HCEC 1CT (cell line): Measurements from ENCODE around the gene ATP7B.
"Not testable (repeated sequence)": the region's sequence is repeated elsewhere in the genome, so short reads cannot be mapped to it uniquely, and the experiment has no call there.

Experiments
- DNase-seq: peaks from one replicate; pipeline ENCODE4 v3.0.0-alpha.2; 2017

ATP7B gene

DNA sequence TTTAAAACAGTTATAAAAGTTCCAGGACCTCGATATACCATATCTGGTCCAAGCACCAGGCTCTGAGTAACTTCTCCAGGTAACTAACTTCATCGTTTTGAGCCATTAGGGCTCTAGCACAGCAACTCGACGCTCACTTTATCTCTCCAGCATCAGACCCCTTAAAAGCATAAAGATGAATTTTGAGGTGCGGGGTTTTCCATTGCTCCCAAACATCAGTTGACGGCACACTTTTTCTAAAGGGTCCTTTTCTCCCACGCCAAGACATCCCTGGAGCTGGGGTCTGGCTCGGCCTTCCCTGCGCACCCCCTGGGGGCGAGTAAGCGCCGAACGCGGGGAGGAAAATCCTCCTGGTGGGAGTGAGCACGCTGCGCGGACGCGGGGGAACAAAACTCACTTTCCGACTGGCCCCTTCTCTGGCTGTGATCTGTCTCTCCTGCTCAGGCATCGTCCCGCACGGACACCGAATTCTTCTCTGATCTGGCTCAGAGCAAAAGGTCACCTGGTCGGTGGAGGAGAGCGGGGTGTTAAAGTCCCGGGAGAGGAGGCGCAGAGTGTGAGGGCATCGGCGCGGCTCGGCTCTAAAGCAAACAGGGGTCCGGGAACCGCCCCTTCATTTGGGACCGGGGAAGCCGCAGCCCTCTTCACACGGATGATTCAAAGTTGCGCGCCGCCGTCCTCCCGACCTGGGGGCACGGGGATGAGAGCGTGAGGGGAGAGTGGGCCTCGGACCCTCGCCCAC is at the start of gene ATP7B:
ATP7B (minus strand) TSS at position 561 of the 742 bp plus-strand sequence; CDS start at position 448, 113 bp downstream.
- no peak for DNase-seq

DNA sequence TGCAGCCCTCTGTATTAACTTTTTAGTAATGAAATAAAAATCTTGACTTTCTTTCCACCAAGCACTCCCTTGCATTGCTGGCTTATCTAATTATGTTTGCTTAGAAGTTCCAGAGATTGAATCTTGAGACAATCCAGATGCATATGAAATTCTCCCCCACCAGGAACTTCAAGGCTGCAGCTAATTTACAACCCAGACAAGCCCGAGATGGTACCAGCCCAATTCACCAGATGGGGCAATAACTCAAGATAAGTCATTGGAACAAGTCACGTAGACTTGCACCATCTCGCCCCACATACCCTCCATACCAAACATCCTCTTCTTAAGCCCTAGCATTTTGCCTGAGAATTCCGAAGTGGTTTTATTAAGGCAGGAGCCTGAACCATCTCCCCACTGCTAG is 42.2 kb upstream of the ATP7B start:
- no peak for DNase-seq

DNA sequence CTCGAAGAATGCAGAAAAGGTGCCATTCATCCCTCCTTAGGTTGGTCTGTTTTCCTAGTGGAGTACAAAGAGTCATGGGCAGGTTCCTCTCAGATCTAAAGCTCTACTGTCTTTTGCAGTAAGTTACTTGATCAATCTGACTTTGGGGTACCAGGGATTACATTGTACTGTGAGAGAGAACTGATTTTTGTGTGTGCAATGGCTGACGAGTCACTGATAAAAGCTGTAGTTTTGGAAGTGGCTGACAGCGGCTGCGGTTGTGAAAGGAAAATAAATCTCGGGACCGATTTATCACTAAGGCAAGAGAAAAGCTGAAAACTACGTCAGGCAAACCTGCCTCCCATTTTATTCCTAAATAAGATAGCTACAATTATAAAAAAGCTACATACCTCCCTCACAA is 40.1 kb upstream of the ATP7B start:
- DNase-seq: no peak

DNA sequence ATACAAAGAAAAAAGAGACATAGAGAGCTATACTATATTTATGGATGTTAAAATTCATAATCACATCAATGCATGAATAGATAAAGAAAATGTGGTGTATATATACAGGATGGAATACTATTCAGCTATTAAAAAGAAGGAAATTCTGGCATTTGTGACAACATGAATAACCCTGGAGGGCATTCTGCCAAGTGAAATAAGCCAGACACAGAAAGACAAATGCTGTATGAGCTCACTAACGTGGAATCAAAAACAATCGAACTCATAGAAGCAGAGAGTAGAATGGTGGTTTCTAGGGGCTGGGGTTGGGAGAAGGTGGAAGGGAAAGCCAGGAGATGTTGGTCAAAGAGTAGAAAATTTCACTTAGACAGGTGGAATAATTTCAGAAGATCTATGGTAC is 37.3 kb upstream of the ATP7B start:
- DNase-seq: no peak

DNA sequence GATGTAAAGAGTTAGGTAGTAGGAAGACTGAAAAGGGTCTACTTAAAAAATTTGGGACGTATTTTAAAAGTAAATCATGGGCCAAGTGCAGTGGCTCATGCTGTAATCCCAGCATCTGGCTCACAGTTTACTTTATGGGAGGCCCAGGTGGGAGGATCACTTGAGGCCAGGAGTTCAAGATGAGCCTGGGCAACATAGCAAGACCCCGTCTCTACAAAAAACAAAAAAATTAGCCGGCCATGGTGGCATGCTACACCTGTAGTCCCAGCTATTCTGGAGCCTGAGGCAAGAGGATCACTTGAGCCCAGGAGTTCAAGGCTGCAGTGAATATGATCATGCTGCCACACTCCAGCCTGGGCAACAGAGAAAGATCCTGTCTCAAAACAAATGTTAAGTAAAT is 36.2 kb upstream of the ATP7B start:
- DNase-seq: no peak

DNA sequence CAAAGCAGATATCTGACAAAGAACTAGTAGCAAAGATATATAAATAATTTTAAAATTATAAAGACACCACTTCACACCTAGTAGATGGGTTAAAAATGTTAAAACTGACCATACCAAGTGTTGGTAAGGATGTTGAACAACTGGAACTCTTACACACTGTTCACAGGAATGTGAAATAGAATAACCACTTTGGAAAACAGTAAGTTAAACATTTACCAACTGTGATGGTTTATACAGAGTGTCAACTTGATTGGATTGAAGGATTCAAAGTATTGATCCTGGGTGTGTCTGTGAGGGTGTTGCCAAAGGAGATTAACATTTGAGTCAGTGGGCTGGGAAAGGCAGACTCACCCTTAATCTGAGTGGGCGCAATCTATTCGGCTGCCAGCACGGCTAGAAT is 32.4 kb upstream of the ATP7B start:
- DNase-seq: no peak

DNA sequence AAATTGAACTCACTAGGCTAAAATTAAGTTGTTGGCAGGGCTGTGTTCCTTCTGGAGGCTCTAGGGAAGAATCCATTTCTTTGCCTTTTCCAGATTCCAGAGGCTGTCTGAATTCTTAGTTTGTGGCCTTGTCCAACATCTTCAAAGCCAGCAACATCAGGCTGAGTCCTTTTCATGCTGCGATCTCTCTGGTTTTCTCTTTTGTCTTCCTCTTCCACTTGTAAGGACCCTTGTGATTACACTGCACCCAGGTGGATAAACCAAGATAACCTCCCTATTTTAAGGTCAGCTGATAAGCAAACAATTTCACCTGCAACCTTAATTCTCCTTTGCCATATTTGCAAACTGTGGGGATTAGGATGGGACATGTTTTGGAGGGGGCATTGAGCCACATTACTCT is 24.8 kb upstream of the ATP7B start:
- DNase-seq: no peak

DNA sequence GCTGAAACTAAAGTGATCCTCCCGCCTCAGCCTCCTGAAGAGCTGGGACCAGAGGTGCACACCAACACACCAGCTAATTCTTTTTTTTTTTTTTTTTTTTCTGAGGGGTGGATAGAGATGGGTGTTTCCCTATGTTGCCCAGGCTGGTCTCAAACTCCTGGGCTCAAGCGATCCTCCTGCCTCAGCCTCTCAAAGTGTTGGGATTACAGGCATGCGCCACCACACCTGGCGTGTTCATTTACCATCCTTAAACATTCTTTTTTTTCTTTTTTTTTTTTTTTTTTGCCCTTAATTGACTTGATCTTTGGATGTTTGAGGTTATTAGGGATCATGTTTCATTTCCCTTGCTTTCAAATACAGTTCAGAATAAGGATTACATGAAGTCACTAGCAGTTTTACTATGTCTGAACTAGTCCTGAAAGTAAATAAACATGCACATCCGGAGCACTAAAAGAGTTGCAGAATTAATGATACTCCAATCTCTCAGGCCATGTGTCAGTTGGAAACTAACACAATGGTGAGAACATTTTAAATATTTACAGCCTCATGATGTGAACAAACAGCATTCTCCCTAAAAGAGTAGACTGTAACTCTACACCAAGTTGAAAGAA is 23.5 kb upstream of the ATP7B start:
- no peak for DNase-seq

DNA sequence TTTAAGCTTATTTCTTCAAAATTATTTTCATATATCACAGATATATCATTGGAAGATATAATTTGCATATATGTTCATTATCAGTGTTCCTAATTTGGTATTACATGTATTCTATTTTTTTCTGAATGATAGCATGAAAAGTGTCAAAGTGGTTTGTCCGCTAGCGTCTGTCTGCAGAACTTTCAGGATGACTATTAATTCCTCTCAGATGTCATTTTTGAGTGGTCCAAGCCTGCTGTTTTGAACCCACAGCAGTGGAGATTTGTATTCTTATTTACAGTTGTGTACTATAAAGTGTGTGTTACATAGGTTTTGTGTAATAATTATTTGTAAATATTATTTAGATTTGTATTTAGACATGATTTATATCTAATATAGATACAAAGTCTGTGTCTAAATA is 21.8 kb upstream of the ATP7B start:
- no peak for DNase-seq

DNA sequence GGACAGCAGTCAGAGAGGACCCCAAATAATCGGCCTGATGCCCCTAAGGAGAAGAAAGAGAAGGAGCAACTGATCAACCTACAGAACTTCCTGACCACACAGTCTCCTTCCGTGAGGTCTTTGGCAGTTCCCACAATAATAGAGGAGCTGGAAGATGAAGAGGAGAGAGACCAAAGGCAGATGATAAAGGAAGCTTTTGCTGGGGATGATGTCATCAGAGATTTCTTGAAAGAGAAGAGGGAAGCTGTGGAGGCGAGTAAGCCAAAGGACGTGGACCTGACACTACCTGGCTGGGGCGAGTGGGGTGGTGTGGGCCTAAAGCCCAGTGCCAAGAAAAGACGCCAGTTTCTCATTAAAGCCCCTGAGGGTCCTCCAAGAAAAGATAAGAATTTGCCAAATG is 19.2 kb upstream of the ATP7B start:
- not testable (repeated sequence) for DNase-seq

DNA sequence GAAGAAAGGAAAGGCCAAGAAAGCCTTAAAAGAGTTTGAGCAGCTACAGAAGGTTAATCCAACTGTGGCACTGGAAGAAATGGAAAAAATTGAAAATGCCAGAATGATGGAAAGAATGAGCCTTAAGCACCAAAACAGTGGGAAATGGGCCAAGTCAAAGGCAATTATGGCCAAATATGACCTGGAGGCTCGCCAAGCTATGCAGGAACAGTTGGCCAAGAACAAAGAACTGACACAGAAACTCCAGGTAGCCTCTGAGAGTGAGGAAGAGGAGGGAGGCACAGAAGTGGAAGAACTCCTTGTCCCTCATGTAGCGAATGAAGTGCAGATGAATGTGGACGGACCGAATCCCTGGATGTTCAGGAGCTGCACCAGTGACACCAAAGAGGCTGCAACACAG is 18.3 kb upstream of the ATP7B start:
- DNase-seq: no peak

DNA sequence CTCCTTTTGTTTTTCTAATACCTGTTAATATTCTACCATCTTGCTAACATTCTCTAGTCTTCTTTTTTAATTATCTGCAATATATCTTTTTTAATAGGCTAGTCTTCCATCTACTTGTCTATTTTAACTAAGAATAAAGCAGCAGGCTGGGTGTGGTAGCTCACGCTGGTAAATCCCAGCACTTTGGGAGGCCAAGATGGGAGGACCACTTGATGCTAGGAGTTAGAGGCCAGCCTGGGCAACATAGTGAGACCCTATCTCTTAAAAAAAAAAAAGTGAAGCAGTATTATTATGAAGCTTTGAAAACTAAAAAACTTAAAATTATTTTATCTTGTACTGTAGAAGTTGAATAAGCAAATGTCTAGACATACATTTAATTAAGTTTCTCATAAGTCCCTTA is 16.6 kb upstream of the ATP7B start:
- DNase-seq: no peak

DNA sequence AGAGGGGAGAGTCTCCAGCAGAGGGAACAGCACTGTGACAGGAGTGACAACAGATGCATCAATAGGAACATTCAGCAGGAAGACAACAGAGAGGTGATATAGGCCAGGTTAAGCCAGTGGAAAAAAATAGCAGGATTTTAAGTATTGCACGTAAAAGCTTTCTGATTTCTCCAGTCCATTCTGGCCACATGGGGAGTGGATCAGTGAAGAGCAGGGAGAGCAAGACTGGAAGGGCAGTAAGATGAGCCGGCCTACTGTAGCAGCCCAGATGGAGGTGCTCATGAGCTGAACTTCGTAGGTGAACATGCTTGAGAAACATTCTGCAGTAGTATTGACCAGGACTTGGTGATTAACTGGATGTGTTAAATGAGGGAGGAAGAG is 15.0 kb upstream of the ATP7B start:
- no peak for DNase-seq

DNA sequence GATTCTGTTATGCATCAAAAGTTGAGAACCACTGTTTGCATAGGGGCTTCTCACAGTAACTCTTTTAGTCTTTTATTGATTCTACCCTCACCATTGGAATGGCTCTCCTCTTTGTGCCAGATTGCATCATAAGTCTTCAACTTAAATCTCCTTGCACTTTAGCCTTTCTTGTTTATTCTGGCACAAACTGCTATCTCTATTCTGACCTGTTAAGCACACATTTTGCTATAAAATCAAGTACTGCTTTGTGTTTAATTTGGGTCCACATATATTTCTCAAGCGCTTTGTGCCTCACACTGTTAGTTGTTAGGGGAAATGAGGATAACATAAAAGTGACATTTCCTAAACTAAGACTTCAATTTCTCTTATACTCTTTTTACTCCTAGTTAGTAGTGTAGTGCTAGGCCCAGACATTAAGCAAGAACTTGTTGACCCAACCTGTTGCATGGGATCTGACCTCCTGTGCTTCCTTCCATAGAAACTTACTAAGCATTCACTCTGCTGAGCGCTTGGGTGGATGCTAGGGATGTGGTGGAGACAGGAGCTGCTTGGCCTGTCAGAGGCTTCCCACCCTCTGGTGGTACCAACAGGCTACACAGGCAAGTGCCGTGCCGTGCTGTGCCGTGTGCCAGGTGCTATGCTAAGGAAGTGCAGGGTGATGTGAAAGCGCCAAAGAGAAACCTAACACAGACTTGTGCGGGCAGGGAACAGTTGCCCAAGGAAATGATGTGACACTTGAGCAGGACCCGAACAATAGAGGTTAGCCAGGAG is 14.4 kb upstream of the ATP7B start:
- no peak for DNase-seq

DNA sequence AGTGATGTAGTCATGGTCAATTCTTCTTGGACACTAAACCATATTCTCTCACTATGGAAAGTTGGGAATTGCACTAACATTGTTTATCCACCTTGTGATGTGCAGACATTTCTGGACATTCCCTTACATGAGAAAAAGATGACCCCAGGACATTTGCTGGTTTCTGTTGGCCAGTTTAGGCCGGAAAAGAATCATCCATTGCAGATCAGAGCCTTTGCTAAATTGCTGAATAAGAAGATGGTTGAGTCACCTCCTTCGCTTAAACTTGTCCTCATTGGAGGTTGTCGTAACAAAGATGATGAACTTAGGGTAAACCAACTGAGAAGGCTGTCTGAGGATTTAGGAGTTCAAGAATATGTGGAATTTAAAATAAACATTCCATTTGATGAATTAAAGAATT is 13.2 kb upstream of the ATP7B start, which contains the start of gene UTP14C:
UTP14C (plus strand) TSS at position 211 of the 400 bp plus-strand sequence. CDS start 4,114 bp downstream, outside the sequence.
- no peak for DNase-seq

DNA sequence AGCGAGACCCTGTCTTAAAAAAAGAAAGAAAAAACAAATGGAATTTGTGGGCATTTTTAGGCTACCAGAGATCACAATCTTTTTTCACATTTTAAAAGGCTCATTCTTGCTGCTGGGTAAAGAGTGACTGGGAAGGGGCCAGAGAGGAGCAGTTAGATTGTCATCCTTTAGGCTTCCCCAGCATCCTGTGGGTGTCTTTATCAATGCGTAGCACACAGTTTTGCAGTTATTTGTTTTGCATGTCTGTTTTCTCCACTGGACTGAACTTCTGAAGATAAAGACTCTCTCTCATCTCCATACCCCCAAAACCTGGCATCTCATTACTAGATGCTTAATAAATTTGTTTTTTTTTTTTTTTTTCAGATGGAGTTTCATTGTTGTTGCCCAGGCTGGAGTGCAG is 11.1 kb upstream of the ATP7B start:
- no peak for DNase-seq

DNA sequence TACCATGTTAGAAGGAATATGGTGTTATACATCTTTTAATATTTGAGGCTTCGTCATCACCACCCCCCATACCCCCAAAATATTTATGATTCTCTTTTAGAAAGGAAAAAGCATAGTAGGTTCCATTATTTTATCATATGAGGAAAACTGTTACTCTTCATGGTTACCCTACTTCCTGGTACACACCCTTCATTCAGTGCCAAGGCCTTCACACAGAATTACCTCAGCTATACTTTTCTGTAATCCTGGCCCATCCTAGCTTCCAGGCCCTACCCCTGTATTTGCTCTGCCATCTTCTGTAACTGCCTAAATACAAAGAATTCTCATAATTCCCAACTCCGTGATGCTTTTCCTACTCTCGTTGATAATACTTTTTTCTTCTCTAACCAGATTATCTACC is 8.9 kb upstream of the ATP7B start:
- DNase-seq: no peak

DNA sequence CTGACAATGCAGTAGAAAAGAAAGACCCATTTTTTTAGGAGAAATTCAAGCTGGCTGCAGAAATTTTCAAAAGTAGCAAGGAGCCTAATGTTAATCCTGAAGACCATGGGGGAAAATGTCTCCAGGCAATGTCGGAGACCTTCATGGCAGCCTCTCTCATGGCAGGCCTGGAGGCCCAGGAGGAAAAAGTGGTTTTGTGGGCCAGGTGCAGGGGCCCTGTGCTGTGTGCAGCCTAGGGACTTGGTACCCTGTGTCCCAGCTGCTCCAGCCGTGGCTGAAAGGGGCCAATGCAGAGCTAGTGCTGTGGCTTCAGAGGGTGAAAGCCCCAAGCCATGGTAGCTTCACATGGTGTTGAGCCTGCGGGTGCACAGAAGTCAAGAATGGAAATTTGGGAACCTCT is 5.0 kb upstream of the ATP7B start:
- no peak for DNase-seq

DNA sequence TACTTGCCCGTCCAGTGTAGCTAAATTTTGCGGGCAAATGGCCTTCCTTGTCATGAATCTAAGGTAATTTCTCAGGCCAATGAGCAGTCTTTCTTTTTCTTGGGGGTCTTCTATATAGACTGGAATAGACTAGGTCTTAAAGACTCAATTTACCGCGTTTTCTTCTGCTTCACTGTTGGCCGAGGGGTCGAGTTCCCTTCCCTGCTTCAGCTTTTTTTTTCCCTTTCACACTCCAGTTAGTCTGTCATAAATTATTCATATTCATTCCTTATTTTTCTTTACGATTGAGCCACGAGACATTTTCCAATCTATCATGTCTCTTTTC is 1.2 kb upstream of the ATP7B start:
- no peak for DNase-seq

DNA sequence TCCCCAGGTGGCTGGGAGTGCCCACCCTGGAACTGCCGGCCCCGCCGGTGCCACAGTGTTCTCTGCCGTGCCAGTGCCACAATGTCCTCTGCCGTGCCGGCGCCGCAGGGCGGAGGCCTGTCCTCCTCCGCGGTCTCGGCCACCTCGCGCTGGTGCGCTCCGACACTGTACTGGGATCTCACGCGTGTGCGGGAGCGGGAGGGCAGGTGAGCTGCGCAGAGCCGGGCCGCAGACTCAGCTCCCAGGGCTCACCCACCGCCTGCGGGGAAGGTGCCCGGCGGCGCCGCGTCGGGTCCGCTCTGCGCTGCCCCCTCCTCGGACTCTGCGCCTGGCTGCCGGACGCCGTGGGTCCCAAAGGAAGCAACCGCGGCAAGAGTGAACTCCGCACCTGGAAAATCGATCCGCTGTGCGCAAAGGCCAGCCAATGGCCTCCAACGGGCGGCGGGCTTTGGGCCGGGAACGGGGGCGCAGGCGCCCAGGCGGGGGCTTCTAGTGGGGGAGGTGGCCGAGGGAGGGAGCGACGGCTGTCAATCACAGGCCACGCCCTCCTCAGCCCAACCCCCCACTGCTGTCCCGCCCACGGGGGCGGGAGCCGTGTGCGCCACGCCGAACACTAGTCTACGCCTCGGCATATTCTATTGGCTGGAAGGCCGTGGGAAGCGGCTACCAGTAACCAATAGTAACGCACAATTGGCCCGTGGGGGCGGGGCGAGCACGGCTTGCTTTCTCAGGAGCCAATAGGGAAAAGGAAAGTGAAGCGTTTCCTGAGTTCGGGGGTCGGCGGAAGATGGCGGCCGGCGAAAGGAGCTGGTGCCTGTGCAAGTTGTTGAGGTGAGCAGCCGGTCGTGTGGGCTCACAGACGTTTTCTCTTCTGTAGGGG is 622 bp upstream of the ATP7B start, which contains the start of gene ALG11:
ALG11 (plus strand) TSS at position 767 of the 880 bp plus-strand sequence; CDS start at position 788, 21 bp downstream.
- DNase-seq: peak; percentile 95

DNA sequence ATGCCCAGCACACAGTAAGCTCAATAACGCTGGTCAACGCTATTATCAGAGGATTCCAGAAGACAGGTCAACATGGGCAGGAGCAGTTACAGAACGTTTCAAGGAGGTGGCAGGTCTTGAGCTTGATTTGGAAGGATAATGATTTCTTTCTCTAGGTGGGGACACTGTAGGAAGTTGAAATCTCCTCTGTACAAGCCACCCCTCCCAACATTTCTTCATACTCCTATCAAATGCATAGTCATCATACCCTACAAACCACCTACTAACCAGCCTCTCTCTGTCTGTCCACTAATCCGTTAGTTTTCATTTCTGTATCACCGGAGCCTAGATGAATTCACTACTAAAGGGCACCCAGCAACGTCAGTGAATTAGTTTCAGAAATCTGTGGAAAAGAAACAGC is 1.3 kb downstream of the ATP7B start:
- DNase-seq: no peak

DNA sequence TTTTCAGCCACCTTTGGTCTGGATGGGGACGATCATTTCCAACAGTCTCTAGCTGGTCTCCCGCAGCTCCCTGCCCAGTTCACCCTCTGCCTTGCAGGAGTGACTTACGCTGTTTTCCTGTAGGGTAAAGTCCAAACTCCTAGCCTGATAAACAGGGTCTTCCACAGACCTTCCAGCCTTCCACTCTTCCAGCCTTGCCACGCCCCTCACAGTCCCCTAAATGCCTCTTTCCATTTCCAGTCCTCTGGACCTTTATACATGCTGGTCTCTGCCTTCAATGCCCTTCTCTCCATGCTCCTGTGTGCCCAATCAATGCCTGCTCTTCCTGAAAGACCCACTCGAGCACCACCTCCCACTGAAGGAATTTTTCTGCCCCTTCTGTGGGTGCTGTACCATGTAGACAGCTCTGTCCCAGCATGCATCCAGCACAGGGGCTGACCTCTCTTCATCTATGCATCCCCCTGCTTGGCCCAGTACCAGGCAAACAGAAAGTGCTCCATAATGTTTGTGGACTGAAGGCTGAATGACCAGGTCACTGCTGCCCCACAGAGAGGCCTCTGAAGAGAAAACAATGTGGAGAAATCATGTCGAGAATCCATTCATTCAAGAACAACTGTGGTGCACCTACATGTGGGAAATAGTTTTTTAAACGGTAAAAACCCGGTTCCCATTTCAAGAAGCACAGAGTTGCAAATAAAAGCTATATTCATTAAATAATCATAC is 4.6 kb downstream of the ATP7B start:
- DNase-seq: no peak
